ENCODE data around the gene LPAR3. TPM values are rescaled to one million over a fixed set of nuclear protein-coding genes. Genes with fewer than 3 reads are reported as not detected.

LPAR3 gene
- total and polyA plus RNA-seq, 2 donors (not counting 1 experiment from before 2014, with no cell fraction given): not detected

GRCh38 chr1:84834419-84835064 lies 58.5 kb downstream of the LPAR3 start:
- intact Hi-C loops (cut with micrococcal nuclease): no loop called here
- Histone ChIP-seq H4K20me1 (ENCODE audit: control insufficient read depth, insufficient read depth, low read length, poor library complexity, severe bottlenecking) (no peaks in the 10 kb centered on the region), H3K4me2 (replicated peaks; ENCODE audit: low read depth, low read length, poor library complexity, severe bottlenecking) (no peak overlapping the region), H2AFZ (ENCODE audit: insufficient read depth, low read depth, low read length, poor library complexity, severe bottlenecking) (no peak overlapping the region), H3K4me3 (ENCODE audit: control extremely low read depth in 1 of 5, extremely low read depth in 1 of 5, insufficient read depth in 1 of 5, low read depth in 2 of 5, low read length in 4 of 5) (no peak overlapping the region), H3K36me3 (replicated peaks in 1 of 2; ENCODE audit: control extremely low read depth in 1 of 2, control insufficient read depth in 1 of 2, extremely low read depth in 1 of 2, insufficient read depth in 2 of 2, low read length in 1 of 2) (no peaks in the 10 kb centered on the region), H3K27ac (ENCODE audit: low read length in 2 of 2) (no peak overlapping the region), H3K4me1 (ENCODE audit: control insufficient read depth in 2 of 2, insufficient read depth in 2 of 2, low read length in 2 of 2) (no peaks in the 10 kb centered on the region), H3K27me3 (replicated peaks in 1 of 4; ENCODE audit: control extremely low read depth in 1 of 4, control insufficient read depth in 3 of 4, insufficient read depth in 4 of 4, low read length in 3 of 4) (peaks cover 0 to under 1% (median 0%) of the 10 kb centered on the region in 4 experiments), H3K9me3 (ENCODE audit: control extremely low read depth in 1 of 3, control insufficient read depth in 2 of 3, insufficient read depth in 1 of 3, low read length in 2 of 3) (no peaks in the 10 kb centered on the region), H3K9ac (ENCODE audit: low read length) (no peak overlapping the region), H3K79me2 (ENCODE audit: control insufficient read depth, insufficient read depth, low read length) (no peaks in the 10 kb centered on the region)
- Mint-ChIP-seq H3K4me3 (no peak overlapping the region), H3K27ac (no peak overlapping the region), H3K9me3 (ENCODE audit: insufficient read depth) (no peaks in the 10 kb centered on the region), H3K27me3 (peaks cover 9% of the 10 kb centered on the region), H3K4me1 (no peaks in the 10 kb centered on the region)
- POLR2A ChIA-PET: no interaction called here
- TF ChIP-seq CTCF (IDR thresholded peaks at IDR 0.05) (no peak), EZH2 (IDR thresholded peaks at IDR 0.05; ENCODE audit: borderline replicate concordance, insufficient read depth, low read depth, low read length, poor library complexity, severe bottlenecking) (no peak)
- no peak for ATAC-seq (ENCODE audit: low read depth)
- CTCF ChIA-PET: no interaction called here
- no peak for DNase-seq
- WGBS (ENCODE audit: insufficient coverage): no CpG with 5 or more reads among the region's 1 CpG

DNA sequence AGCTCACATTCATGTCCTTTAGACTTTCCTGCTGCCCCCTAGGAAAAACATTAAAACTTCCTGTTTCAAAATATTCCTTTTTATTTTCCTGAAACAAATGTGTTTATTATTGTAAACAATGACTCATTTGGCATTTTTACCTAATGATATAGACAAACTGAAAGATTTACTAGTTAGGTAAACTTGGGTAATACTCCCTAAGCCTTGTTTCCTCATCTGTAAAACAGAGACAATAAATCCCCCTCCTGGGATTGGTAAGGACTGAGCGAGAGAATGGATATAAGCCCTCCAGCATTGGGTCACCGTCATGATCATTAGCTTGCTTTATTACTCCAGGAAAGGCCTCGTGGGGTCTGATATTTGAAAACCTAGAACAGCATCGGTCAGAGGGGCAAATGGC lies 59.8 kb downstream of the LPAR3 start:
- no peaks in the 10 kb centered on the region for H3K36me3 ChIP-seq (replicated peaks in 1 of 2; ENCODE audit: control extremely low read depth in 1 of 2, control insufficient read depth in 1 of 2, extremely low read depth in 1 of 2, insufficient read depth in 2 of 2, low read length in 1 of 2)
- TF ChIP-seq CTCF (IDR thresholded peaks at IDR 0.05) (no peak), EZH2 (IDR thresholded peaks at IDR 0.05; ENCODE audit: borderline replicate concordance, insufficient read depth, low read depth, low read length, poor library complexity, severe bottlenecking) (no peak)
- Mint-ChIP-seq H3K4me1 (no peaks in the 10 kb centered on the region), H3K4me3 (no peak overlapping the region), H3K9me3 (ENCODE audit: insufficient read depth) (no peaks in the 10 kb centered on the region), H3K27me3 (peaks cover 5% of the 10 kb centered on the region), H3K27ac (no peak overlapping the region)
- ChIA-PET POLR2A (no interaction called here), CTCF (interaction anchor here (0.6 kb wide), 1 partner anchor 406 kb away, joined by 3 read pairs; no protein-coding TSS in a partner anchor)
- H3K27ac ChIP-seq (ENCODE audit: low read length in 2 of 2): no peak overlapping the region
- H3K27me3 ChIP-seq (replicated peaks in 1 of 4; ENCODE audit: control extremely low read depth in 1 of 4, control insufficient read depth in 3 of 4, insufficient read depth in 4 of 4, low read length in 3 of 4): no peaks in the 10 kb centered on the region
- no peak overlapping the region for H3K4me3 ChIP-seq (ENCODE audit: control extremely low read depth in 1 of 5, extremely low read depth in 1 of 5, insufficient read depth in 1 of 5, low read depth in 2 of 5, low read length in 4 of 5)
- 88% methylated on average over 4 of the region's 4 CpGs for WGBS (ENCODE audit: insufficient coverage)
- H3K4me1 ChIP-seq (ENCODE audit: control insufficient read depth in 2 of 2, insufficient read depth in 2 of 2, low read length in 2 of 2): no peaks in the 10 kb centered on the region
- no peaks in the 10 kb centered on the region for H4K20me1 ChIP-seq (ENCODE audit: control insufficient read depth, insufficient read depth, low read length, poor library complexity, severe bottlenecking)
- intact Hi-C loops (cut with micrococcal nuclease): no loop called here
- H3K9me3 ChIP-seq (ENCODE audit: control extremely low read depth in 1 of 3, control insufficient read depth in 2 of 3, insufficient read depth in 1 of 3, low read length in 2 of 3): no peaks in the 10 kb centered on the region
- H3K4me2 ChIP-seq (replicated peaks; ENCODE audit: low read depth, low read length, poor library complexity, severe bottlenecking): no peak overlapping the region
- no peaks in the 10 kb centered on the region for H3K79me2 ChIP-seq (ENCODE audit: control insufficient read depth, insufficient read depth, low read length)
- H2AFZ ChIP-seq (ENCODE audit: insufficient read depth, low read depth, low read length, poor library complexity, severe bottlenecking): no peak overlapping the region
- DNase-seq (no peak), ATAC-seq (ENCODE audit: low read depth) (no peak)
- H3K9ac ChIP-seq (ENCODE audit: low read length): no peak overlapping the region

All from B cell (primary cell).